NCI-H2029 treated with DMSO at 0.1 percent for 48 hours (cell line): ENCODE measurements around the gene CDK7.
"Not testable (repeated sequence)": the region's sequence is repeated elsewhere in the genome, so short reads cannot be mapped to it uniquely, and the experiment has no call there.

Experiments used
- DNase-seq: peaks from one replicate; lab custom pipeline; 2025; lab: John Stamatoyannopoulos, UW

CDK7 gene

GRCh38 chr5:69234457-69235268 lies at the start of gene CDK7:
Gene CDK7, plus strand, starts transcription at chr5:69234886. Its CDS starts 90 bp downstream, at chr5:69234976.
- DNase-seq: peak; percentile 94

DNA sequence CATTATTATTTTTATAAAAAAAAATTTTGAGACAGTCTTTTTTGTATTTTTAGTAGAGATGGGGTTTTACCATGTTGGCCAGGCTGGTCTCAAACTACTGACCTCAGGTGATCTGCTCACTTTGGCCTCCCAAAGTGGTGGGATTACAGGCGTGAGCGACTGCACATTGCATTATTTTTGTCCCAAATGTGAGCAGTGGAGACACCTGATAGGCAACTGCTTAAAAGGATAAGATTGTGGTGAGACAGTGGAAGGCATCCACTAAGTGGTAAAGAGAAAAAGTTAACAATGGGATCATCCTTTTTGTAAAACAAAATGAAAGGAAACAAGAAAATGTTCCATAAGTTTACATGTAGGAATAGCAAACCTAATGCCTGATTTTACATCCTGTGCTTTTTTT lies 47.3 kb upstream of the CDK7 start:
- DNase-seq: no peak

DNA sequence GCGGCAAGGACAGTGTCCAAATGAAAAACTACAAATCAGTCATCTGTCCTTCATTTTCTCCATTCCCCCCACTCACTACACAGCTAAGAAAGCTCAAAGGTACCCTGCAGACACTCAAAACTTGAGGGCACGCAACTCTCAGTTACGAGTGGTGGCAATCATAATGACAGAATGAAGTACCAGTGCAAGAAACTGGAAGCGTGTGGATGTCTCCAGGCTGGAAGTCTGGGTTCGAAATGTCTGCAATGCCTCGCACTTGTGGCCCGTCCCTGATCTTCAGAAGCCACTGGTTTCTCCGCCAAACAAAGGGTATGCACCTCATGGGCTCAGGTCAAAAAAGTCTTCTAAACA lies 45.9 kb upstream of the CDK7 start:
- no peak for DNase-seq

DNA sequence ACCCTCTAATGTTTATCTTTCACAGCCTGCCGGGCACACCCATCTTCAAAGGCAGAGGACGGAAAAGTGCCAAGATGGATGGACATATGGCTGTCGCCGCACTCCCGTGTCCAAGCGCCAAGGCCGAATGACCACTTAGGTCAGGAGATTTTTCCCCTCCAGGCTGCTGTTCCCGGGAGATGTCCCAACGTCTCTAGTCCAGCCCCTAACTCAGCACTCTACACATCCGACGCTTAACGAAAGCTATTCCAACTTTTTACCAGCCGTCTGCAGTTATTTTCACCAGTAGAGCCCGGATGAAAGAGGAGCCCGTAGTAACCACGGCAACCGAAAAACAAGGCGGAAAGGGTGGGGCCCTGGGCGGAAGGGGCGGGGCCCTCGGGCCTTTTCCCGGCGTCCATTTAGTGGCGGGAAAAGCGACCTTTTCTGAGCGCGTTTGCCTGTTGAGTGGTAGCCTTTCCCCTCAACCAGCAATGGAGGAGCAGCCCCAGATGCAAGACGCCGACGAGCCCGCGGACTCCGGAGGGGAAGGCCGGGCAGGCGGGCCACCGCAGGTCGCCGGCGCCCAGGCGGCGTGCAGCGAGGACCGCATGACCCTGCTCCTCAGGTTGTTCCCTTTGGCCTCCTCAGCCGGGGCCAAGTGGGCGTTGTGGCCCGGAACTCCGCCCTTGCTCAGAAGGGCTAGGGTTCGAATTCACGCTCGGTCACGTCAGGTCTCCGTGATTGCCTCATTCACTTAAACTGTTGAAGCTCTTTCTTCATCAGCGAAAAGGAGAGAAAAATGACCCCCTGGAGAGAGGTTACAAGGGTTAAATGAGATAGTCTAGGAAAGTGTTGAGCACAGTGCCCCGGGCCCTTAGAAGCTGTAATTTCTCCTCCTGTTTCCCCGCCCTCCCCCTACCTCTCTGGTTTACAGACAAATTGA lies 45.3 kb upstream of the CDK7 start, which contains the start of gene CENPH:
CENPH (plus strand) TSS at position 422 of the 925 bp plus-strand sequence; CDS start at position 474, 52 bp downstream.
- DNase-seq: peak; percentile 82

DNA sequence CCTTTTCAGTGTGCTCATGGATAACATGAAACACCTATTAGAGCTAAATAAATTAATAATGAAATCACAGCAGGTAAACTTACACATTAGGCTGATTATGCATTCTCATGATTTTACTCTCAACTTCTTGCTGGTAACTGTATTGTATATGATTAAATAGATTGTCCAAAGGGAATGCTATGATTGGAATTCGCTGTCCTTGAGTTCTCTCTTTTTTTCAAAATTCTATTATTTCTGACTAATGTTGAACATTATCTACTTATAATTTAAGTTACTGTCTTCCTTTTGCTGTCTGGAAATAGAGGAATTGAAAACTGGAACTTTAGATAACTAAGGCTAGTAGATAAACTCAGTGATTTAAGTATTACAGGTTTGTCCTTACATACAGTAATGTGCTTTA lies 32.2 kb upstream of the CDK7 start:
- DNase-seq: no peak

DNA sequence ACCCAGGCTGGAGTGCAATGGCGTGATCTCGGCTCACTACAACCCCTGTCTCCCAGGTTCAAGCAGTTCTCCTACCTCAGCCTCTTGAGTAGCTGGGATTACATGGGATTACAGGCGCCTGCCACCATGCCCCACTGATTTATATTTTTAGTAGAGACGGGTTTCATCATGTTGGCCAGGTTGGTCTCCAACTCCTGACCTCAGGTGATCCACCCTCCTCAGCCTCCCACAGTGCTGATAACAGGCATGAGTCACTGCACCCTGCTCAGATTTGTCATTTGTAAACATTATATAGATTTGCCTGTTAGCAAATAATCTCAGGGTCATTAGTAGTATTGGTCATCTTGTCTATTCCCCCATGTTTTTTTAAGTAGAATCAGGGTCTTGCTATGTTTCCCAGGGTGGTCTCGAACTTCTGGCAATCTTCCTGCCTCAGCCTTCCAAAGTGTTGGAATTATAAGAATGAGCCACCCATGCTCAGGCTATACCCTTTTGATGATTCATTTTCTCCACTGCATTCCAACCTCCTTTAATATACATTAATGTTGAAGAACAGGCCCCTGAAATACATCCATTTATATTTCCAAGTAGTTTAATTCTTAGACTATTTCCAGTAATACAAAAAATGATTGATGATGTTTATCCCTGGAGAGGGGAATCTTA lies 28.0 kb upstream of the CDK7 start:
- no peak for DNase-seq

GRCh38 chr5:69209602-69210001 lies 25.1 kb upstream of the CDK7 start:
- no peak for DNase-seq

- DNase-seq: no peak
Observed at GRCh38 chr5:69211200-69211599, 23.5 kb upstream of the CDK7 start.

DNA sequence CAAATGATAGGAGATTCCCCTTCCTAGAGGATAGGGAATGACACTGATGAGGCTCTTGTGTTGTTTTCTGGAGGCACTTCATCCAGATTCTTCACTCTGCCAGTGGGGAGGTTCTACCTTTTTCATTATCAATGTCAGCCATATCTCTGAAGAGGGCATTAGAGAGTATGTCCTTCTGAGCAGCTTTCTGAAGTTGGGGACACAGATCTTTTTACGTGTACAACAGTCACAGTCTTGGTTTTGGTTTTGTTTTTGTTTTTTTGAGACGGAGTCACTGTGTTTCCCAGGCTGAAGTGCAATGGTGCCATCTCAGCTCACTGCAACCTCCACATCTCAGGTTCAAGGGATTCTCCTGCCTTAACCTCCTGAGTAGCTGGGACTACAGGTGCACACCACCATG lies 22.7 kb upstream of the CDK7 start:
- DNase-seq: no peak

DNA sequence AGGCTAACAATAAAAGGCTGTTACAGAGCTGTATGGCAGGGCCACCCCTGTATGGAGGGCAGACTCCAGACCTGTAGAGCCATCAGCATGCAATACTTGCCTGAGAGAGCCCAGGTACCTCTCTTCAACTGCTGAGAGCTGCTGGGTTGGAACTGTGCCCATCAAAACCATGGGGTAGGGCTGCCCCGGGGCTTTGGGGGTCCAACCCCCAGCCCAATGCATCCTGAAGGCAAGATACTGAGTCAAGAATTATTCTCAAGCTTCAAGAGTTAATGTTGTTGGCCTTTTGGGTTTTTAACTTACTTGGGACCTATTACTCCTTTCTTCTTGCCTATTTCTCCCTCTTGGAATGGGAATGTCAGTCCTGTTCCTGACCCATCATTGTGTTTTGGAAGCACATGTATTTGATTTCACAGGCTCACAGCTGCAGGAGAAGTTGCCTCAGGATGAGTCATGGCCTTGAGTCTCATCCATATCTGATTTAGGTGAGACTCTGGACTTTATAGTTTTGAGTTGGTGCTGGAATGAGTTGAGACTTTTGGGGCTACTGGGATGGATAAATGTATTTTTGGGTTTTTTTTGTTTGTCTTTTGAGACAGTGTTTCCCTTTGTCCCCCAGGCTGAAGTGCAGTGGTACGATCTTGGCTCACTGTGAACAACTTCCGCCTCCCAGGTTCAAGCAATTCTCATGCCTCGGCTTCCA lies 21.0 kb upstream of the CDK7 start:
- no peak for DNase-seq

DNA sequence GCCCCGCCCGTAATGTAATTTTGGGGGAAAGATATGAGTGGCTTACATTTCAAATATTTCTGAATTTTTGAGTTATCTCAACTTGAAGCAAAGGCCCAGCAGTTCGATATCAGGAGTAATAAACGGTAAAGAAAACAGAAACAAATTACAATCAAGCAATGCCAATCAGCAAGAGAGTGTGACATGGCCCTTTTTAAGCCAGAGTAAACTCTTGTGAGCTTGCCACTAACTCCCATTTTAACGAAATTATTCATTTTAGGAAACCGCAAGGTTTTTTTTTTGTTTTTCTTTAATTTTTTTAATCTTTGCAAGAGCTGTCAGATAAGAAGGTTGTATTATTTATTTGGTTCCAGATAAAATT lies 17.6 kb upstream of the CDK7 start:
- peak; percentile 35 for DNase-seq

DNA sequence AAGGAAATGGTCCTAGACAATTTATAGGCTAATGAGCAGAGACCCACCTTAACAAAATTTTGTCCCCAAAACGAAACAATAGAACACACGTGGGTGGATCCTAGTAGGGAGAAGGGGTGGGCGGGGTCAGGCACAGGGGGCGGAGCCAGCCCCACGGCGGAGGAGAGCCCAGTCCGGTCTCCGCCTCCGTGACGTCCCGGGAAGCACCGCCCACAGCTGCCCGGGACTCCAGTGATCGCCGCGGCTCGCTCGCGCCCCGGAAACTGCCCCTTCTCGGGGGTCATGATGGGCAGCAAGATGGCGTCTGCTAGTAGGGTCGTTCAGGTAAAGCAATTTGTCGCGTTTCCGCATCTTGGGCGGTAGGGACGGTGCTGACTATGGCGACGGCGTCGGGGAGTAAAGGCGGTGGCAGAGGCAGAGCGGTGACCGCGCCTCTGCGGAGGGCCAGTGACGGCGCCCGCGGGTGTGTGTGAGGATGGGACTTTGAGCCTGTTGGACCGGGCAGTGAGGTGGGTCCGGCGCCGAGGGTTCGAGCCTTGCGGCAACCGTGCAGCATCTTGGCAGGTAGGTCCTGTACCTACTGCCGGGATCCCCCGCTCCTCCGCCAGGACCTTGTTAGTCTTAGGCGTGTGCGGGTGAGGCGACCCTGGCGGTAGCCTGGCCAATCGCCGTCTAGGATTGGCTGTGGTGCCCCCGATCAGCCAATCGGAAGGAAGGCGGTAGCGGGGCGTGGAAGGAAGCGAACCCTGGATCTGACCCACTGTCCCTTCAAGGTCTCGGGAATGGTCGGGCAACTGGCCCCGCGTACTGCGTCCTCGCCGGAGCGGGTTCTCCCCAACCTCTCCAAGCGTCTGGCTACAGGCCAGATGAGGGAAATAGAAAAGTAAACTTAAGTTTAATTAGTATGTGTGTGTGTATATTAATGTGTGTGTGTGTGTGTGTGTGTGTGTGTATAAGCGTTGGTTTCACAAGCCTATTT lies 16.8 kb upstream of the CDK7 start:
- DNase-seq: peak; percentile 86

DNA sequence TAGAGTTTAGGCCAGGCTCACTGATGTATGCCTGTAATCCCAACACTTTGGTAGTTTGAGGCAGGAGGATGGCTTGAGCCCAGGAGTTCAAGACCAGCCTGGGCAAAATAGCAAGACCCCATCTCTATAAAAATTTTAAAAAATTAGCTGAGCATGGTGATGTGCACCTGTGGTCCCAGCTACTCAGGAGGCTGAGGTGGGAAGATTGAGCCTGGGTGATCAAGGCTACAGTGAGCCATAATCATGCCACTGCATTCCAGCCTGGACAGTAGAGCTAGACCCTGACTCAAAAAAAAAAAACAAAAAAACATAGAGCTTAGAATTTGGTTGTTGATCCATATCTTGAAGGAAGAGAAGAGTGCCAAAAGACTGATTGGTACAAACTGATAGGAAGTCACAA lies 14.7 kb upstream of the CDK7 start:
- no peak for DNase-seq

- not testable (repeated sequence) for DNase-seq
Observed at GRCh38 chr5:69220371-69220770, 14.3 kb upstream of the CDK7 start.

DNA sequence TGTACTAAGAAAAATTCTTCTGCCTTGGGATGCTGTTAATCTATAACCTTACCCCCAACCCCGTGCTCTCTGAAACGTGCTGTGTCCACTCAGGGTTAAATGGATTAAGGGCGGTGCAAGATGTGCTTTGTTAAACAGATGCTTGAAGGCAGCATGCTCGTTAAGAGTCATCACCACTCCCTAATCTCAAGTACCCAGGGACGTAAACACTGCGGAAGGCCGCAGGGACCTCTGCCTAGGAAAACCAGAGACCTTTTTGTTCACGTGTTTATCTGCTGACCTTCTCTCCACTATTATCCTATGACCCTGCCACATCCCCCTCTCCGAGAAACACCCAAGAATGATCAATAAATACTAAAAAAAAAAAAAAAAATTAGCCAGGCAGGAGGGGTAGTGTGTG lies 13.9 kb upstream of the CDK7 start:
- not testable (repeated sequence) for DNase-seq

DNA sequence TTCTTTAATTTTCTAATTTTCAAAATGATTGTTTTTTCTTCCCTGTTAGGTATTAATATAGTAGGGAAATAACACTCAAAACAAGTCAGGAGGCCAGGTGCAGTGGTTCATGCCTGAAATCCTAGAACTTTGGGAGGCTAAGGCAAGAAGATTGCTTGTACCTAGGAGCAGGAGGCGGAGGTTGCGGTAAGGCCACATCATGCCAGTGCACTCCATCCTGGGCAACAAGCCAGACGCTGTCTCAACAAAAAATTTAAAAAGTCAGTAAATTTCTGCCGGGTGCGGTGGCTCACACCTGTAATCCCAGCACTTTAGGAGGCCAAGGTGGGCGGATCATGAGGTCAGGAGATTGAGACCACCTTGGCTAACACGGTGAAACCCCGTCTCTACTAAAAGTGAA lies 10.2 kb upstream of the CDK7 start:
- DNase-seq: no peak

GRCh38 chr5:69225860-69226259 lies 8.8 kb upstream of the CDK7 start:
- no peak for DNase-seq

DNA sequence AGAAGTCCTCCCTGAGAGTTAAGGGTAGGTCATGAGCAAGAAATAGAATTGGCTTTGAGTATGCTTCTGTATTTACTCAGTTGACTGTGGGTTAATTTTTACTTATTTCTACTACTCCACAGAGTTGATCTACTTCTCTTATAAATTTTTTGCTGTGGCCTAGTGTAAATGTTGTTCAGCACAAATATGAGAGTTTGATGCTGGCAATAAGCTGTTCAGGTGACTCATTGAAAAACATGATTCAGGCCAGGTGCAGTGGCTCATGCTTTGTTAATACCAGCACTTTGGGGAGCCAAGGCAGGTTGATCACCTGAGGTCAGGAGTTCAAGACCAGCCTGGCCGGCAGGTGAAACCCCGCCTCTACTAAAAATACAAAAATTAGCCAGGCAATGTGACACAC lies 4.5 kb upstream of the CDK7 start:
- DNase-seq: no peak

DNA sequence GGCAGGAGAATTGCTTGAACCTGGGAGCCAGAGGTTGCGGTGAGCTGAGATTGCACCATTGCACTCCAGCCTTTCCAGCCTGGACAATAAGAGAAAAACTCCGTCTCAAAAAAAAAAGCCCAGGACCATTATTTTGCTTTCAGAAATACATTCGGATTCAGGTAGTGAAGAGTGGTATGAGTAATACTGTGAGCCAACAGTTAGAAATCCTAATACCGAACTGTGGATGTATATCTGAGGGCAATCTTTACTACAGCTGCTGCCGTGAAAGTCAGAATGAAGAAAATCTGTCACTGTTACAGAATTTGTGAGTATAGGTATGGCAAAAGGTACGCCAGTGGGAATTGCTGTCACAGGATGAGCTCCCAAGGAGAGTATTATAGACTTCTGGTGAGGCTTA lies 3.4 kb upstream of the CDK7 start:
- DNase-seq: no peak

- peak; percentile 39 for DNase-seq
Observed at GRCh38 chr5:69231851-69232250, 2.8 kb upstream of the CDK7 start.

DNA sequence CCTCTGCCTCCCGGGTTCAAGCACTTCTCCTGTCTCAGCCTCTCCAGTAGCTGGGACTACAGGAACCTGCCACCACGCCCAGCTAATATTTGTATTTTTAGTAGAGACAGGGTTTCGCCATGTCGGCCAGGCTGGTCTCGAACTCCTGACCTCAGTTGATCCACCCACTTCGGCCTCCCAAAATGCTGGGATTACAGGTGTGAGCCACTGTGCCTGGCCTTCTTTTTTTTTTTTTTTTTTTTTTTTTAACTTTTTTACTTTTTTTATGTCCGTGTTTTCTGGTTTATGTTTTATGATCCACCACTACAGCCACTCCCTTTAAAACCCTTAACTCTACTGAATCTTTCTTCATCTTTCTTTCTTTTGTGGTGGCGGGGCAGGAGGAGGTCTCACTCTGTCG lies 2.0 kb downstream of the CDK7 start:
- not testable (repeated sequence) for DNase-seq
